ENCODE results near the gene C19orf73.

DNA sequence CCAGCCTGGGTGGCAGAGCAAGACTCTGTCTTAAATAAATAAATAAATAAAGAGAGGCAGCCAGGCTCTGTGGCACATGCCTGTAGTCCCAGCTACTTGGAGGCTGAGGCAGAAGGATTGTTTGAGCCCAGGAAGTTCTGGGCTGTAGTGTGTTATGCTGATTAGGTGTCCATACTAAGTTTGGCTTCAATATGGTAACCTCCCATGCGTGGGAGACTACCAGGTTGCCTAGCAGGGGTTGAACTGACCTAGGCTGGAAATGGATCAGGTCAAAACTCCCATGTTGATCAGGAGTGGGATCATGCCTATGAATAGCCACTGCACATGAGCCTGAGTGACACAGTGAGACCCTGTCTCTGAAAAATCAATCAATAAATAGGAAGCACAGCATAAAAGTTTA, 37.7 kb downstream of the C19orf73 start:
- TF ChIP-seq, protein P1, sequence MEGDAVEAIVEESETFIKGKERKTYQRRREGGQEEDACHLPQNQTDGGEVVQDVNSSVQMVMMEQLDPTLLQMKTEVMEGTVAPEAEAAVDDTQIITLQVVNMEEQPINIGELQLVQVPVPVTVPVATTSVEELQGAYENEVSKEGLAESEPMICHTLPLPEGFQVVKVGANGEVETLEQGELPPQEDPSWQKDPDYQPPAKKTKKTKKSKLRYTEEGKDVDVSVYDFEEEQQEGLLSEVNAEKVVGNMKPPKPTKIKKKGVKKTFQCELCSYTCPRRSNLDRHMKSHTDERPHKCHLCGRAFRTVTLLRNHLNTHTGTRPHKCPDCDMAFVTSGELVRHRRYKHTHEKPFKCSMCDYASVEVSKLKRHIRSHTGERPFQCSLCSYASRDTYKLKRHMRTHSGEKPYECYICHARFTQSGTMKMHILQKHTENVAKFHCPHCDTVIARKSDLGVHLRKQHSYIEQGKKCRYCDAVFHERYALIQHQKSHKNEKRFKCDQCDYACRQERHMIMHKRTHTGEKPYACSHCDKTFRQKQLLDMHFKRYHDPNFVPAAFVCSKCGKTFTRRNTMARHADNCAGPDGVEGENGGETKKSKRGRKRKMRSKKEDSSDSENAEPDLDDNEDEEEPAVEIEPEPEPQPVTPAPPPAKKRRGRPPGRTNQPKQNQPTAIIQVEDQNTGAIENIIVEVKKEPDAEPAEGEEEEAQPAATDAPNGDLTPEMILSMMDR (conservative IDR thresholded peaks at IDR 0.05 in 1 of 2, IDR thresholded peaks at IDR 0.05 in 1 of 2; ENCODE audit: low read depth in 1 of 2, low read length in 2 of 2), result no peak
- TF ChIP-seq EZH2 (IDR thresholded peaks at IDR 0.05; ENCODE audit: low read length, missing control alignments), result no peak
